KOPT-K1 (cell line): ENCODE data around the gene B3GAT1.
"Not testable (repeated sequence)": the region's sequence is repeated elsewhere in the genome, so short reads cannot be mapped to it uniquely, and the experiment has no call there.

Source experiments
- H3K27ac ChIP-seq: fragments of 200-600 bp; sonication (generic); 2 replicates; pipeline ENCODE4 v1.5.1; 2016; ENCODE audit warnings: antibody characterized with exemption, mild to moderate bottlenecking, low read depth, low read length; ENCODE audit not compliant: poor library complexity, severe bottlenecking
- H3K36me3 ChIP-seq: fragments of 200-600 bp; sonication (generic); 2 replicates; pipeline ENCODE4 v1.5.1; 2017; ENCODE audit warnings: antibody characterized with exemption, mild to moderate bottlenecking, low read length, moderate library complexity; ENCODE audit not compliant: insufficient read depth
- H3K9me3 ChIP-seq: fragments of 200-600 bp; sonication (generic); 2 replicates; pipeline ENCODE4 v1.5.1; 2017; ENCODE audit warnings: antibody characterized with exemption, low read length, mild to moderate bottlenecking; ENCODE audit not compliant: insufficient read depth, poor library complexity, severe bottlenecking

The B3GAT1 gene

GRCh38 chr11:134412203-134413042, at the start of gene B3GAT1:
Gene B3GAT1, minus strand, starts transcription at chr11:134412242. Its CDS starts 24,583 bp downstream, at chr11:134387659.
- Histone ChIP-seq H3K9me3 (no peaks in the 10 kb centered on the region), H3K36me3 (no peaks in the 10 kb centered on the region), H3K27ac (no peak within 1 kb of the TSS)

DNA sequence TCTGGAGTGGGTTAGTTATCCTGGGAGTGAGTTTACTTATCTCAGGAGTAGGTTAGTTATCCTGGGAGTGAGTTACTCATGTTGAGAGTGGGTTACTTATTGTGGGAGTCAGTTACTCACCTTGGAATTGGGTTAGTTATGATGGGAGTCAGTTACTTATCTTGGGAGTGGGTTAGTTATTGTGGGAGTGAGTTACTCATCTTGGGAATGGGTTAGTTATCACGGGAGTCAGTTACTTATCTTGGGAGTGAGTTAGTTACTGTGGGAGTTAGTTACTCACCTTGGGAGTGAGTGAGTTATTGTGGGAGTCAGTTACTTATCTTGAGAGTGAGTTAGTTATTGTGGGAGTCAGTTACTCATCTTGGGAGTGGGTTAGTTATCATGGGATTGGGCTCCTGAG, 49.6 kb upstream of the B3GAT1 start:
- H3K36me3 ChIP-seq = no peaks in the 10 kb centered on the region
- H3K9me3 ChIP-seq = peaks cover 25% of the 10 kb centered on the region
- H3K27ac ChIP-seq = no peak overlapping the region

DNA sequence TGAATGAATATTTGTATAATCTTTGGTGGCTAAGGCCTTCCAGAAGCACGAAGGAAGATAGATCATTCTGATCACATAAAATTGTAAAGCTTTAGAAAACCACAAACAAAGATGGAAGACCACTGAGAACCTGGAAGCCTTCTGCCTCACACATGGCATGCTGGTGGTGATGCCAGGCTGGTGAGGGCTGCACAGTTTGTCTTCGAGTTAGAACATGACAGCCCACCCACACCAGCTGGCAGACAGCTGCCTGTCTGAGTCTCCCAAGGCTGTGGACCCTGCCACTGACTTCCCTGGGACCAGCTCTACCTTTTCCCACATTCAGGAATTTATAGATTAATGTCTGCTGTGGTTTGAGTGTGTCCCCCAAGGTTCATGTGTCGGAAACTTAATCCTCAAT, 48.8 kb upstream of the B3GAT1 start:
- Histone ChIP-seq H3K27ac (no peak overlapping the region), H3K36me3 (no peaks in the 10 kb centered on the region), H3K9me3 (peaks cover 32% of the 10 kb centered on the region)

- H3K27ac ChIP-seq = no peak overlapping the region
- peaks cover 32% of the 10 kb centered on the region for H3K9me3 ChIP-seq
- H3K36me3 ChIP-seq = no peaks in the 10 kb centered on the region
Measured at GRCh38 chr11:134460062-134460561, 48.1 kb upstream of the B3GAT1 start.

GRCh38 chr11:134459246-134460061, 47.4 kb upstream of the B3GAT1 start:
- Histone ChIP-seq H3K36me3 (no peaks in the 10 kb centered on the region), H3K27ac (no peak overlapping the region)

GRCh38 chr11:134457411-134458007, 45.5 kb upstream of the B3GAT1 start:
- H3K36me3 ChIP-seq = not testable (repeated sequence)
- peaks cover 38% of the 10 kb centered on the region for H3K9me3 ChIP-seq

More at GRCh38 chr11:134459246-134460061, 47.4 kb upstream of the B3GAT1 start:
- H3K9me3 ChIP-seq = peaks cover 32% of the 10 kb centered on the region

GRCh38 chr11:134455516-134455915, 43.5 kb upstream of the B3GAT1 start:
- no peaks in the 10 kb centered on the region for H3K36me3 ChIP-seq
- H3K9me3 ChIP-seq = peaks cover 38% of the 10 kb centered on the region
- no peak overlapping the region for H3K27ac ChIP-seq

More at GRCh38 chr11:134457411-134458007, 45.5 kb upstream of the B3GAT1 start:
- H3K27ac ChIP-seq = not testable (repeated sequence)

DNA sequence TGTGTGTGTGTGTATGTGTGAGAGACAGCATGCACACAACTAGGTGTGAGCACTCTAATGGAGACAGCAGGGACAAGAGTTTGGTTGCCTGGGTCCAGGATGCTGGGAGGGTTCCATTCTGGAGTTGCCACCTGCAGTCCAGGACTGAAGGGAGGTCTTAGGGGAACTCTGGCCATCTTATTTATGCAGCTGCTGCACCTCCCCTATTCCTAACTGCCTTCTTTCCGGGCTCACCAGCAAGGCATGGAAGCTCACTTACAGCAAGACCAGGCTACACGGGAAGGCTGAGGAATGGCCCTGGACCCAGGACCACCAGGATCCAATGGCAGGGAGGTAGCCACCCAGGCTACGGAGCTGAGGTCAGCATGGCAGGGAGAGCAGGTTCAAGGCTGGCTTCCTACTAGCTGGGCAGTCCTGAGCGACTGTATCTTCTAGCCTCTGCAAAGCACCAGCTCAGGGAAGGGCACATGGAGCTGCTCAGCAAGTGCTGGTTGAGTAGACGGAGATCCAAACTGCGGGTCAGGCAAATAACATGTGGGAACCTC, 42.2 kb upstream of the B3GAT1 start:
- Histone ChIP-seq H3K27ac (no peak overlapping the region), H3K9me3 (peaks cover 36% of the 10 kb centered on the region), H3K36me3 (no peaks in the 10 kb centered on the region)

DNA sequence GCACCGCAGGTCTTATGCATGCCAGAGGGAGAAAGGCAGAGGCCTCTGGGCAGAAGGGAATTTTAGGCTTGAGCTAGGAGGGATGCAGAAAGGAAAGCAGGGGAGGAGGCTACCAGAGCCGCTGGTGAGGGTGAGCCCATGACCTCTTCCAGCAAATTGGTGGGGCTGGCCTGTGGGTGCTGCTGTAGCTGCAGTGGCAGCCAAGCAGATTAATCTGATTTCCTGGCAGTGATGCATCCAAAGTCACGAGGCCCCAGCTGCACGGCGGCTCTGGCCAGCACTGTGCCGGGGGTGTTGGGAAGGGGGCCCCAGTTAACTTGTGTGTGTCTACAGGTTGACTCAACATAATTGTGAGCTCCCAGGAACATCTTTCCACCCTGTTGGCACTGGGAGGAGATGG, 41.4 kb upstream of the B3GAT1 start:
- Histone ChIP-seq H3K9me3 (peaks cover 30% of the 10 kb centered on the region), H3K36me3 (no peaks in the 10 kb centered on the region), H3K27ac (no peak overlapping the region)

DNA sequence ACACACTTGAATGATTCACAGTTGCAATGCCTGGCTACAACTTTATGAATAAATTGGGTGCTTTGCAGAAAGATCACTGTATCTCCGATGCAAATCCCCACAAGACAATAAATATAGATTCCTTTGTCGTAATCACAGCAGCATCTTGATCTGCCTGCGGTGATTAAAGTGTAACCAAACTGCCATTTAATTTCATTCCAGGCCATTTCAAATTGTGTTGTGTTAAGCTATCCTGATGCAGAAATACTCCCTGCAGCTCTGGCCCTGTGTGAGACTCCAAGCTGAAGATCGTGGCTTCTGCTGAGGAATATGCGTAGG, 40.8 kb upstream of the B3GAT1 start:
- Histone ChIP-seq H3K9me3 (peaks cover 24% of the 10 kb centered on the region), H3K27ac (no peak overlapping the region), H3K36me3 (no peaks in the 10 kb centered on the region)

DNA sequence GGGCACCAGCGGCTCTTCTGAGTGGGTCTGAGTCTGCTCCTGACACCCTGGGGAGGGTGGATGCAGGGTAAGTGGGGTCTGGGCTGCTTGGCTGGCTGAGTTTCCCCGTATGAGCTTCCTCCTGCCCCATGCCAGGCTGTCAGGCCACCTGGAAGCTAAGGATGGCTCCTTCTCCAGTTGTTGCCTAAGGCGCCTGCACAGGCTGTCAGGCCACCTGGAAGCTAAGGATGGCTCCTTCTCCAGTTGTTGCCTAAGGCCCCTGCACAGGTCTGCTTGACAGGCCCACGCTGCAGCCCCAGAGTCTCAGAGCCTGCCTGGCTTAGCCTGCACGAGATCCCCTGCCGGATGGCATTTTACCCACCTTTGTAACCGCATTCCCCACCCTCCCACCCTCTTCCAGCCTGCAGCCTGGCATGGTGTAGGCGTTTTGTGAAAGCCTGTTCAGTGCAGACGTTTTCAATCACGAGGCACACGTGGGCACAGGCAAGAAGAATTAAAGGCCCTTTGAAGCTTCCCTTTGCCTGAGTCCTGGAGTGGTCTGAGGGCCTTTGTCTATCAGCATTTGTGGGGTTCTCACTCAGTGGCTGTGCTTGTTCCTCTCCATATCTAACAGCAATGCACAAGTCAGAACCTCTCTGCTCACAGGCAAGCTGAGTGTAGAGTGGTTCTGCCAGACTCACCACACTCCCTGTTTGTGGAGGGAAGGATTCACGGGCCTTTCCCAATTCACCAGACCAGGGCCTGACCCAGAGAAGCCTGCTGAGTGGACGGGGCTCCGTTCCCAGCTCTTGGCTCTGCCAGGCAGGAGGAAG, 40.2 kb upstream of the B3GAT1 start:
- no peaks in the 10 kb centered on the region for H3K36me3 ChIP-seq
- peaks cover 19% of the 10 kb centered on the region for H3K9me3 ChIP-seq
- no peak overlapping the region for H3K27ac ChIP-seq

DNA sequence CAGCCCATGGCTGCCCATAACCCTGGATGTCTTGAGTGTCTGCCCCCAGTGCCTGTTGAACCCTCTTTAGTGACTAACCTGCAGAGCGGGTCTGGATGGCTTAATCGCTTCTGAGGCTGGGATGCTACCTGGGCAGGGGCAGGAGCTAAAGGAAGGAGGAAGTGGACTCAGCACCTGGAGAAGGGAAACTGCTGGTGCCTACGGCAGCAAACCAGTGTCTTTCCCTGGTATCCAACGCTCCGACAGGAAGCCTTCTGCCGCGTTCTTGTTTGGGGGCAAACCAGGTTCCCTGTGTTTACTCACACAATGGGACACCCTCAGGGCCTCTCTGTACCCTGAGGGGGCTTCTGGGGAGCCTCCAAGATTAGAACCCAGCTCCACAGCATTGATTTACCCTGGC, 38.1 kb upstream of the B3GAT1 start:
- Histone ChIP-seq H3K9me3 (peaks cover 6% of the 10 kb centered on the region), H3K36me3 (no peaks in the 10 kb centered on the region), H3K27ac (no peak overlapping the region)

GRCh38 chr11:134449713-134450112, 37.7 kb upstream of the B3GAT1 start:
- Histone ChIP-seq H3K27ac (no peak overlapping the region), H3K9me3 (peaks cover 7% of the 10 kb centered on the region), H3K36me3 (no peaks in the 10 kb centered on the region)

- no peaks in the 10 kb centered on the region for H3K36me3 ChIP-seq
- H3K27ac ChIP-seq = no peak overlapping the region
Measured at GRCh38 chr11:134449051-134449450, 37.0 kb upstream of the B3GAT1 start.

More at GRCh38 chr11:134449051-134449450, 37.0 kb upstream of the B3GAT1 start:
- H3K9me3 ChIP-seq = peaks cover 14% of the 10 kb centered on the region
